Ishikawa (cell line): Measurements from ENCODE around the gene ABHD16A.

Experiments used
- CEBPB ChIP-seq: IDR thresholded peaks from 2 replicates; pipeline ENCODE4 v1.6.1; 2012
- CREB1 ChIP-seq: IDR thresholded peaks from 2 replicates; pipeline ENCODE4 v1.6.1; 2012; ENCODE audit warnings: low read depth
- EGR1 ChIP-seq: IDR thresholded peaks from 2 replicates; pipeline ENCODE4 v1.6.1; 2012
- EP300 ChIP-seq: IDR thresholded peaks from 2 replicates; pipeline ENCODE4 v1.6.1; 2012; ENCODE audit warnings: borderline replicate concordance
- FOXM1 ChIP-seq: IDR thresholded peaks from 2 replicates; pipeline ENCODE4 v1.6.1; 2012; ENCODE audit warnings: low read depth, borderline replicate concordance
- NFIC ChIP-seq: IDR thresholded peaks from 2 replicates; pipeline ENCODE4 v1.6.1; 2012
- RAD21 ChIP-seq: IDR thresholded peaks from 2 replicates; pipeline ENCODE4 v1.6.1; 2012; ENCODE audit warnings: low read depth
- TAF1 ChIP-seq: IDR thresholded peaks from 2 replicates; pipeline ENCODE4 v1.6.1; 2012; ENCODE audit warnings: low read depth, mild to moderate bottlenecking
- TCF12 ChIP-seq: IDR thresholded peaks from 2 replicates; pipeline ENCODE4 v1.6.1; 2012; ENCODE audit warnings: low read depth
- TEAD4 ChIP-seq: IDR thresholded peaks from 2 replicates; pipeline ENCODE4 v1.6.1; 2012
- YY1 ChIP-seq: IDR thresholded peaks from 2 replicates; pipeline ENCODE4 v1.6.1; 2012; ENCODE audit warnings: low read depth
- ZBTB7A ChIP-seq: IDR thresholded peaks from 2 replicates; pipeline ENCODE4 v1.6.1; 2012; ENCODE audit warnings: low read depth
- TF ChIP-seq, protein P1 (sequence below): IDR thresholded peaks from 2 replicates; pipeline ENCODE4 v1.6.1; 2012
- TF ChIP-seq, protein P2 (sequence below): IDR thresholded peaks from 2 replicates; pipeline ENCODE4 v1.6.1; 2012
- TF ChIP-seq, protein P3 (sequence below): IDR thresholded peaks from 2 replicates; pipeline ENCODE4 v1.6.1; 2012; ENCODE audit warnings: low read depth, mild to moderate bottlenecking

The ABHD16A gene

GRCh38 chr6:31657406-31658157 is 45.5 kb downstream of the ABHD16A start:
- TF ChIP-seq CEBPB, result no peak

DNA sequence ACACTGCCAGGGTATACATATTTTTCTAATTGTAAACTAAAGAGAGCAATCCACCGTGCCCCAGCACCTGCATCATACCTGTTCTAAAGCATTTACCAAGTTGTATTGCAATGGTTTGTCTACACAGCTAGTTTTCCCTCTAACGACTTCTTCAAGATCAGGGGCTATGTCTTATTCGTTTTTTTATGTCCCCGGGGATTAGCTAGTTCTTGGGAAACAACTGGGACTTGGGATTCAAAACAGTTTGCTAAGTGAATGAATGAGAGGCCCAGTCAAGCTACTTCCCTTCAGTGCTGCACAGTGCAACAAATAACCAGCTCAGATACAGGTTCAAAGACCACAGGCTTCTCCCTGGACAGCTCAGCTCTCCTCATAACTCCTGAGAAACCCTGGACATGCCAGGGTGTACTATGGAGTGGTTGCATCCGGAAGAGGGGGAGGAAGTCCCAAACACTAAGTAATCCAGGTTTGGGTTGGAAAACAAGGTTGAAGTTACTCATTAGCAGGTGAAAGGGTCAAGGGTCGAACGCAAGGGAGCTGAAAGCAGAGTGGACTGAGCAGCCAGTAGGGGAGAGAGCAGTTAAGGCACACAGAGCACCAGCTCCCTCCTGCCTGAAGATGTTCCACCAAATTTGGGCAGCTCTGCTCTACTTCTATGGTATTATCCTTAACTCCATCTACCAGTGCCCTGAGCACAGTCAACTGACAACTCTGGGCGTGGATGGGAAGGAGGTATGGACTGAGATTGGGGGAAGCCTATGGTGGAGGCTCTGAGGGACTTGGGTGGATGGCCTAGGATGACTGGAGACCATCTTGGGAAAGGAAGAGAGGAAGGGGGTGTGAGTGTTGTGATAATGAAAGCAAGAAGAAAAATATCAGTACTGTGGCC is 47.5 kb downstream of the ABHD16A start, which contains the start of gene APOM:
Gene APOM, plus strand, starts transcription at position 546 of the 889 bp plus-strand sequence. Its CDS starts 73 bp downstream, at position 619.
- TF ChIP-seq FOXM1, result no peak
- TF ChIP-seq, protein P1, sequence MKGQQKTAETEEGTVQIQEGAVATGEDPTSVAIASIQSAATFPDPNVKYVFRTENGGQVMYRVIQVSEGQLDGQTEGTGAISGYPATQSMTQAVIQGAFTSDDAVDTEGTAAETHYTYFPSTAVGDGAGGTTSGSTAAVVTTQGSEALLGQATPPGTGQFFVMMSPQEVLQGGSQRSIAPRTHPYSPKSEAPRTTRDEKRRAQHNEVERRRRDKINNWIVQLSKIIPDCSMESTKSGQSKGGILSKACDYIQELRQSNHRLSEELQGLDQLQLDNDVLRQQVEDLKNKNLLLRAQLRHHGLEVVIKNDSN, result no peak
- no peak for TF ChIP-seq TCF12
- TF ChIP-seq, protein P2, sequence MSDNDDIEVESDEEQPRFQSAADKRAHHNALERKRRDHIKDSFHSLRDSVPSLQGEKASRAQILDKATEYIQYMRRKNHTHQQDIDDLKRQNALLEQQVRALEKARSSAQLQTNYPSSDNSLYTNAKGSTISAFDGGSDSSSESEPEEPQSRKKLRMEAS, result no peak
- TF ChIP-seq TAF1, result no peak
- TF ChIP-seq EP300, result no peak
- TF ChIP-seq, protein P3, sequence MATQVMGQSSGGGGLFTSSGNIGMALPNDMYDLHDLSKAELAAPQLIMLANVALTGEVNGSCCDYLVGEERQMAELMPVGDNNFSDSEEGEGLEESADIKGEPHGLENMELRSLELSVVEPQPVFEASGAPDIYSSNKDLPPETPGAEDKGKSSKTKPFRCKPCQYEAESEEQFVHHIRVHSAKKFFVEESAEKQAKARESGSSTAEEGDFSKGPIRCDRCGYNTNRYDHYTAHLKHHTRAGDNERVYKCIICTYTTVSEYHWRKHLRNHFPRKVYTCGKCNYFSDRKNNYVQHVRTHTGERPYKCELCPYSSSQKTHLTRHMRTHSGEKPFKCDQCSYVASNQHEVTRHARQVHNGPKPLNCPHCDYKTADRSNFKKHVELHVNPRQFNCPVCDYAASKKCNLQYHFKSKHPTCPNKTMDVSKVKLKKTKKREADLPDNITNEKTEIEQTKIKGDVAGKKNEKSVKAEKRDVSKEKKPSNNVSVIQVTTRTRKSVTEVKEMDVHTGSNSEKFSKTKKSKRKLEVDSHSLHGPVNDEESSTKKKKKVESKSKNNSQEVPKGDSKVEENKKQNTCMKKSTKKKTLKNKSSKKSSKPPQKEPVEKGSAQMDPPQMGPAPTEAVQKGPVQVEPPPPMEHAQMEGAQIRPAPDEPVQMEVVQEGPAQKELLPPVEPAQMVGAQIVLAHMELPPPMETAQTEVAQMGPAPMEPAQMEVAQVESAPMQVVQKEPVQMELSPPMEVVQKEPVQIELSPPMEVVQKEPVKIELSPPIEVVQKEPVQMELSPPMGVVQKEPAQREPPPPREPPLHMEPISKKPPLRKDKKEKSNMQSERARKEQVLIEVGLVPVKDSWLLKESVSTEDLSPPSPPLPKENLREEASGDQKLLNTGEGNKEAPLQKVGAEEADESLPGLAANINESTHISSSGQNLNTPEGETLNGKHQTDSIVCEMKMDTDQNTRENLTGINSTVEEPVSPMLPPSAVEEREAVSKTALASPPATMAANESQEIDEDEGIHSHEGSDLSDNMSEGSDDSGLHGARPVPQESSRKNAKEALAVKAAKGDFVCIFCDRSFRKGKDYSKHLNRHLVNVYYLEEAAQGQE, result no peak
- no peak for TF ChIP-seq CREB1
- no peak for TF ChIP-seq NFIC
- no peak for TF ChIP-seq EGR1
- TF ChIP-seq CEBPB, result no peak
- no peak for TF ChIP-seq TEAD4
- no peak for TF ChIP-seq YY1
- no peak for TF ChIP-seq RAD21
- TF ChIP-seq ZBTB7A, result no peak

GRCh38 chr6:31654574-31655348 is 48.4 kb downstream of the ABHD16A start:
- TF ChIP-seq RAD21 (no peak), EP300 (no peak), EGR1 (no peak), ZBTB7A (no peak)

GRCh38 chr6:31652925-31653724 is 50.0 kb downstream of the ABHD16A start:
- peak; percentile 79; the same call in 1 of the 2 replicates for TF ChIP-seq TAF1
- TF ChIP-seq FOXM1, result no peak
- peak; percentile 56; the same call in 1 of the 2 replicates for TF ChIP-seq ZBTB7A
- TF ChIP-seq YY1, result 0 out of 2 replicates have a peak, but pooled peaks have one; percentile 6
- TF ChIP-seq EGR1, result peak; percentile 84

GRCh38 chr6:31651602-31652191 is 51.4 kb downstream of the ABHD16A start:
- TF ChIP-seq YY1, result no peak
- TF ChIP-seq, protein P1, result no peak
- no peak for TF ChIP-seq TEAD4
- no peak for TF ChIP-seq EGR1
- TF ChIP-seq RAD21, result no peak
- no peak for TF ChIP-seq NFIC
- no peak for TF ChIP-seq TAF1
- TF ChIP-seq, protein P3, result no peak
- no peak for TF ChIP-seq ZBTB7A
- TF ChIP-seq CEBPB, result no peak
- TF ChIP-seq TCF12, result no peak
